Activated T-helper 1 cell treated with anti-CD3 and anti-CD28 coated beads, Interleukin-2, amount 50 U/mL, for 16 hours (primary cell): ENCODE results near the gene MGAT5B.
"Not testable (repeated sequence)": the region's sequence is repeated elsewhere in the genome, so short reads cannot be mapped to it uniquely, and the experiment has no call there.

Source experiments
- DNase-seq, 2 donors: peaks; one replicate each; pipeline ENCODE4 v3.0.0-alpha.2; 2020; ENCODE audit warnings: low read depth in 1 of 2, low spot score in 1 of 2

Gene MGAT5B

DNA sequence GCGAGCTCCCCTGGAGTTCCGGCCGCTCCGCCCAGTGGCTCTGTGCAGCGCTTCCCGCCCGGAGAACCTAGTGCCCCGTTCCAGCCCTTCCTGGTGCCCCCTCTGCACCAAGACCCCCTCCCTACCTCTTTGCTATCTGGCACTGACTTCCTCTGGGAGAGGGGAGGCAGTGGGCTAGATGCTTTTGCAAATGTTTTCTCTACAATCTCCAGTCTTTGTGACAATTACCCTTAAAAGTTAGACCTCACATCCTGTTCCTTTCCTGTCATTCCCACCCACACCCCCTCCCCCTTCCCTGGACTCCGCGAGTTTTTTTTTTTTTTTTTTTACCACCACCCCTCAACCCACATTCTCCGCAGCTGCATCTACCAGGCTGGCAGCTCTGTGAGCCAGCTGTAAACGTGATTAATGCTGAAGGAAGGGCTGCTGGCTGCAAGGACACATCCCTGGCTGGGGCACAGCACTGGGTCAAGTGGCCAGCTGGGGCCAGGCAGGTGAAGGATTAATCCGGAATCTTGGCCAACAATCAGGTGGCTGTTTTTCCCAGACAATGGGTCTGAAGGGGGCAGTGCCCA, 101.5 kb downstream of the MGAT5B start:
- DNase-seq: no peak

DNA sequence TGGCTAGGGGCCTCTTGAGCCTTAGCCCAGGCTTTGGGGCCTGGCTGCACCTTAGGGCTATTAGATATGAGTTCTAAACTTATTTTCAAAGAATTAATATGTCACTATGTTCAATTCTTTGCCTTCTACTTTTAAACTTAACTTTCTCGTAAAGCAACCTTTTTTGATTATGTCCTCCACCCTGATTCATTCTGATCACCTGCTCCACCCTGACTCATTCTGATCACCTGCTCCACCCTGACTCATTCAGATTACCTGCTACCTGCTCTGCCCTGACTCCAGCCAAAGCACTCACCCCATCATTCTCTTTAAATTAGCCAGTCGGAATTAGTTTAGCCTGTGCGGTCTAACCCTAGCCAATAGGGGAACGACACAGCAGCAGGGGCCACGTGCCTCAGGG, 102.0 kb downstream of the MGAT5B start:
- not testable (repeated sequence) for DNase-seq

DNA sequence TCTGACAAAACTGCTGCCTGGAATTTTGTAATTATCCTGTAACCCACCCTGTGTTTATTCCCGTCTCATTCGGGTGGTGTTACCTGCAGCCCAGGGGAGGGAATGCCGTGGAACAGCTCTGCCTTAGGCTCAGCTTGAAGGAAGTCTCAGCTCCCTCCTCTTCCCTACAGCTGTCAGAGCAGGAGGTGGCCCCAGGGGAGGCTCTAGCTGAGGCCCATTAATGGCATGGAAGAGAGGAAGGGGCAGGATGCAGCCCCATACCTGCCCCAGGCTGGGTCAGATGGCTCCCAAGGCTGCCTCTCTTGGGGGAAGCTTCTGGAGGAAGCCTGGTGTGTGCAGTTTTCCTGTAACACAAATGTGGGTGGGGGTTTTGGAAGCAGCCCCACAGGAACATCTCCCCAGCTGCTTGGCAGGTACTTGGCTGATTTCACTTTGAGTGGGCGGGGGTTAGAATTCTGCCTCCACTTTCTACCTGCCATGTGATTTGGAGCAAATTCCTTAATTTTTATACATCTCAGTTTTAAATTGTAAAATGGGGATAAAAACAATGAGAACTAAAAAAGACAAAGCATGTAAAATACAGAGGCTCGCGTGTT, 103.9 kb downstream of the MGAT5B start:
- no peak for DNase-seq

DNA sequence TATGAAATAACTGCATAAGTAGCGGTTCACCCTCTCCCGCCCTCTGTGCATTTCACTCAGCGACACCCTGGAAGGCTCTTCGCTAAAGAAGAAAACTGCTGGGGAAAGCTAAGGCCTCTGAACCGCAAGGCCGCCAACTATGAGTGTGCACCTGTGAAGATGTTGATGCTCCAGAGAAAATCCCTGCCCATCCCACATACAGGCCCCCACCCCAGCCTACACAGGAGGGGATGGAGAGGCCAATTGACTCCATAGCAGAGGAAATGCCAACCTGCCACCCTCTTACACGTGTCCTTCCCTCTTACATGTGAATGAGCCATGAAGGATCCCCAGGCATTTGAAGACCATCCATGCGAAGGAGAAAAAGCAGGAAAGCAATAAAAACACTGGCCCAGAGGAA, 104.8 kb downstream of the MGAT5B start:
- DNase-seq: no peak

DNA sequence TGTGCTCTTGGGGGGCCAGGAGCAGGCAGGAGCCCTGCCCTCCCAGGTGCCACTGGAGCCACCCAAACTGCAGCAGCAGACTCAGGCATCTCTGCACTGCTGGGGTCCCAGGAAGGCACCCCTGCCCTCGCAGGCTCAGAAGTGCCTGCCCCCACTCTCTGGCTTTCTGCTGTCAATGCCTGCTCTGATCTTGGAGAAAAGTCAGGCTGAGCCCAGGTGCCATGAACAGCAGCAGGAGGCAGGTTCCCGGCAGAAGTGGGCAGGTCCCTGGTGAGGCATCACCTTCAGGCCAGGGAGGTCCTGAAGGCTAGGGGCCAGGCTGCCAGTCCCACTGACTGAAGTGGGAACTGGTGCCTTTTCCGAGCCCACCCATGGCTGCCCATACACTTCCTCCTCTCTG, 106.5 kb downstream of the MGAT5B start:
- DNase-seq: no peak

DNA sequence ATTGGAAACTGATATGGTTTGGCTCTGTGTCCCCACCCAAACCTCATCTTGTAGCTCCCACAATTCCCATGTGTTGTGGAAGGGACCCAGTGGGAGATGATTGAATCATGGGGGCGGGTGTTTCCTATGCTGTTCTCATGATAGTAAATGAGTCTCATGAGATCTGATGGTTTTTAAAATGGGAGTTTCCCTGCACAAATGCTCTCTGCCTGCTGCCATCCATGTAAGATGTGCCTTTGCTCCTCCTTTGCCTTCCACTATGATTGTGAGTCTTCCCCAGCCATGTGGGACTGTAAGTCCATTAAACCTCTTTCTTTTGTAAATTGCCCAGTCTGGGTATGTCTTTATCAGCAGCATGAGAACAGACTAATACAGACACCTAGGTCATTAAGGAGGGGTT, 109.8 kb downstream of the MGAT5B start:
- not testable (repeated sequence) for DNase-seq

DNA sequence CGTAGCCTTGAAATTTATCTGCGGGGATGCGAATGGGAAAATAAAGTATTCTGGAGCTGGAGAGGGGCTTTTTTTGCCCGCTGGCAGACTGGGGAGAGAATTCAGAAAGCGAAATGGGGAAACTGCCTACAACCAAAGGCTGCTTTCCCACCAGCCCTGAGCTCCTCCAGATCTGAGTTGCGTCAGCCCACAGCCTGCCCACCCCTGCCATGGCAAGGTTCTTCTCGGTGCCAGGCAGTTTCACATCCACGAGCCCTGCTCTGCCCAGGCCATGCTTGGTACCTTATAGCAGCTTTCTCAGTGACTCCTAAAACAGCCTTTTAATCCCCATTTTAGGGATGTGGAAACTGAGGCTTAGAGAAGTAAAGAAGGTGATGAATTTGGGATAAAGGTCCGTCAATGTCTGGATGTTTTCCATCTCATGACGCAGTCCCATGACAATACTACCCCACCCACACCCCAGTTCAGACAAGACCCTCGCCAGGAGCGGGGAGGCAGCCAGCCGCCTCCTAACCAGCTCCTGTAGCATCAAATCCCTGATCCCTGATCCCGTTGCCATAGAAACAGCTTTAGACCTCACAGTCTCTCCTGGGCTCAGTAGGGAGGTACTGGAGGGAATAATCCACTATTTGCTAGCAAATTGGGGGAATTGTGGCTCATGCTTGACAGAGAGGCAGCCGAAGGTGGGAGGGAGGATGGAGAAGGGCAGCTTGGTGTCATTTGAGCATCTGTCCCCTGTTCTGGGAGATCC, 113.5 kb downstream of the MGAT5B start:
- no peak for DNase-seq

DNA sequence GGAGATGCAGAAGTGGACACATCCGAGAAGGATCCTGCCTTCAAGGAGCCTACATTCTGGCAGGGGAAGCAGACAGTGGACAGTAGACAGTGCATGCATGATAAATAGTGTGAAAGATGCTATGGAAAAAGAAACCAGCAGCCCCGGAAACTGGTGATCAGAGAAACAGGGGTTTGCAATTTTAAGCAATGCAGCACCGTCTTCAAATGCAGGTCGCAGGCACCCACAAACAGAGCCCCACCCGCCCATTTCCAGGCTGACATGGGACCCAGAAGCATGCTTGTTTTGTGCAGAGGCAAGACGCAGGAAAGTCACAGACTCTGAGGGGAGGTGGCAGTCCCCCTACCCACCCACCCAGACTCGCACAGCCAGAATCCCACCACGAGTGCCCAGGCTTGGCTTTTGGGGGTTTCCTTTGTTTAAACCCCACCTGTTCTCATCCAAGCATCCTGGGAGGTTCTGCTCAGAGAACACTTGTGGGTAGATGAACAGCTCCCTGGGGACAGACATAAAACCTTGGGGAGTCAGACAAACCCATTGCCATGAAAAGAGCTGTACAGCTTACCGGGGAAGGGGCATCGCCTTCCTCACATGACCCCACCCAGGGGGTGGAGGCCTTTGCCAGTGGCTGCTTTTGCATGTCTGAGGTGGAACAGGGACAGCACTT, 114.3 kb downstream of the MGAT5B start:
- no peak for DNase-seq

DNA sequence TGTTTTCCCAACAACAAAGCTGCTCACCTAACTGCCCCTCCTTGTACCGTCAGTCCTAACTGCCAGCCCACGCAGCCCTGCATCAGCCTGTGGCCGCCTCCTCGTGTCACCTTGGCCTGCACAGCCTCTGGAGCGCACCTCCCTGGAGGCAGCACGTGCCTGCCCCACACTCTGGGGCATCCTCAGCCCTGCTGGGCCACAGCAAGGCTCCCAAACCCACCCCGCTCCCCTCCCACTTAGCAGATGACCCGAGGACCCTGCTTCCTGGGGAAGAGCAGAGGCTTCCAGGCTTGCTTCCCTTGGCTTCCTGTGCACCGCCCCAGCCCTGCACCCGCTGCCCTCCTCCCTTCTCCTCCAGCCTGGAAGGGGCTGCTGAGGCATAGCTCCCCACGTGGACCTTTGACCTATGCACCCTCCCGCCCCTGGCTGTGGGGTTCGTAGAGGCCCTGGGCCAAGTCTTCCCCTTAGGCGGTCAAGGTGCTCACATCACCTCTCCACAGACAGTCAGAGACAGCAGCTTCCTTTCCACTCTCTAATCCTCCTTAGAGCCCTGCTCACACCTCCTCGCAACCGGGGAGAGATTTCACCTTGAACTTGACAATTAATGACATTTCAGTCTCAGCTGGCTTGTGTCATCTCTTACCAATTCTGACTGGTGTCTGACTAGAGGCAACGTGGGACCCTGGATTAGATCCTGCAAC, 115.0 kb downstream of the MGAT5B start:
- no peak for DNase-seq

DNA sequence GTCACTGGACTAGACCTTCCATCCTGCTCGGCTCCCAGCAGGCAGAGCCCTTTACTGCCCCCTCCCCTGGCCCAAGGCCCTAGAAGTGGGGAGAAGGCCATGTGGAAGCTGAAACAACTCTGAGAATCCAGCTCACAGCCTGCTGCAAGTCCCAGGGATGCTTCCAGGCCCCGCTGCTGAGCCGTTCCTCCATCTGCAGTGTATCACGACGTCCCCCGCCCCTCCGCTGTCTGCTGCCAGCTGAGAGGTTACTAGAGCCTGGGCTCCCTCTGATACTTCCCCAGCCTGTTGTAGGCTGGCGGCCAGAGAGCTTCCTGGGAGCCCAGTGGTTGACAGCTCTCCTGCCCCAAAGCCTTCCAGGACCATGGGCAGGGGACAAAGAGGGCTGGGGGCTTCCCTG, 118.2 kb downstream of the MGAT5B start:
- no peak for DNase-seq

DNA sequence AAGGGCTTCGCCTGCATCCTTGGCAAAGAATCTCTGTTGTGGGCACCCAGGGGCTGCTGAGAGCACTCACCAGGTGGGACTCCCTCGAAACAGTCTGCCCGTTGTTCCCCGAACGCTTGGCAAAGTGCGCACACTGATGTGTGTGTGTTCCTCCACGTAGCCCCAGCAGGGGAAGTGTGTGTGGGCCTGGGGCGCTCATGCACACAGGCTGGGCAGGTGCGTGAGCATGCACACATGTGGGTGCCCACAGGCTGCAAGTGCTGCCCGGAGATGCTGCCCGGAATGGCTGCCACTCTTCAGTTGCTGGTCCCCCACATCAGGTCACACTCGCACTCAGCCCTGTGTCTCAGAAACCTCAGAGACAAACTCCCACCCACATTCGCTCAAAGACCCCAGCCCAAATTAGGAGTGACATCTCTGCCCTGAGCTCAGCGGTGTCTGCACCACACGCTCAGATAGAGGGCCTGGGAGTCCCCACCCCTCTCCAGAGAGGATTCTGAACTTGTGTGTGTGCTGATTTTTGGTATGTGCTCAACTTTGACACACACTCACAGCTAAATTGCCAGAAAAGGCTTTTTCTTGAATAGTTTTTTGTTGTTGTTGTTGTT, 119.4 kb downstream of the MGAT5B start:
- no peak for DNase-seq

DNA sequence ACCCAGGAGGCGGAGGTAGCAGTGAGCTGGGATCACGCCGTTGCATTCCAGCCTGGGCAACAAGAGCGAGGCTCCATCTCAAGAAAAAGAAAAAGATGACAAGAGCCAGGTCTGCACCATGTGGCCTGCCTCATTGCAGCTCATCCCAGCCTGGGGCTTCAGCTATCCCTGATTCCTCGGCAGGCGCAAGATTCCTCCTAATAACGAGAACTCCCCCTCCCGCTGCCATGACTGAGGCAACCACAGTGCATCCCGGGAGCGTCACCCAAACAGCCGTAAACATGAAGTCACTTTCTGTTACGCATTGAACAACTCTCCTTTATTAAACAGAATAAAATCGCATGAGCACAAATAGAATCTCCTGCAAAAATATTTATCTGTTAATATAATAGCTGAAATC, 120.6 kb downstream of the MGAT5B start:
- DNase-seq: no peak

DNA sequence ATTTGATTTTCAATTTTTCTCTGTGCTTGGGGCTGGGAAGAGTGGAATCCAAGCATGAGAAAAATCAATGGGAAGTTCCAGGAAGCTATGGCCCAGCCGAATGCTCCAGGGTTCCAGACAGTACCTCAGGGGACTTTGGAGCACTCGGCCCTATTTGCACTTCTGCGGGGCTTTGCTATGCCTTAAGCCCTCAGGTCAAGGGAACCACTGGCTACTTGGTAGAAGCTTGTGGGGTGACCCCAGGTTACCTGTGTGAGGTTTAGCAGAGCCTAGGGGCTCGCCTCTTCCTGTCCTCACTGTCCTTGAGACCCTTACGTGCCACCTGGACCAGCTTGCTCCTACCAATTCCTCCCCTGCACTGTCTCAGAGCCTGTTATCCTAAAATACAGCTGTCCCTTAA, 121.3 kb downstream of the MGAT5B start:
- DNase-seq: no peak

DNA sequence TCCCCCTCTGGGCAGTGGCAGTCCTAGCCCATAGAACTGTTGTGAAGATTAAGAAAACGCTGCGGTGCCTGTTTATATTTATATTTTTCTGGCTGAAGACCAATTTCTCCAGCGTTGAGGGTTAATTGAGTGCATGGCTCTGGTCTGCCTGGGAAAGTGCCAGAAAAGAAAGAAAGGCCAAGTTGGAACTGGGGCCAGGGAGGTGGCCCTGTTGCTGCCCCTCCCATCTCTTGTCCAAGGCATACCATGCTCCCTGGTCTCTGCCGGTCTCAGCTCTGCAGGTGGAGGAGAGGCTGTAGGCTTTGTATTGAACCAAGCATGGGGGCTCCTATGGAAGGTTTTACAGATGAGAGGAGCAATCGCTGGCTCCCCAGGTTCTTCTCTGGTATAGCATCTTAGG, 124.7 kb downstream of the MGAT5B start:
- DNase-seq: no peak

DNA sequence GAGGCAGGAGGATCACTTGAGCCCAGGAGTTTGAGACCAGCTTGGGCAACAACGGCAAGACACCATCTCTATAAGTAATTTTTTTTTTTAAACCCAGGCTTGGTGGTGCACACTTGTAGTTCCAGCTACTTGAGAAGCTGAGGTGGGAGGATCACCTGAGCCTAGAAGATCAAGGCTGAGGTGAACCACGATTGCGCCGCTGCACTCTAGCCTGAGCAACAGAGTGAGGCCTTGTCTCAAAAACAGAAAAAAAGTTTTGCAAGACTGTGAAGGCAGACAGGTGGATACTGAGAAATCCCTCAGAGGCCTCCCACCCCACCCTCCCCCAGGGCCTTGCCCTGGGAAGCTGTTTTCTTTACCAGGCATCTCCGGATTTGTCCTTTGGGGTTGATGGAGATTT, 125.4 kb downstream of the MGAT5B start:
- no peak for DNase-seq

DNA sequence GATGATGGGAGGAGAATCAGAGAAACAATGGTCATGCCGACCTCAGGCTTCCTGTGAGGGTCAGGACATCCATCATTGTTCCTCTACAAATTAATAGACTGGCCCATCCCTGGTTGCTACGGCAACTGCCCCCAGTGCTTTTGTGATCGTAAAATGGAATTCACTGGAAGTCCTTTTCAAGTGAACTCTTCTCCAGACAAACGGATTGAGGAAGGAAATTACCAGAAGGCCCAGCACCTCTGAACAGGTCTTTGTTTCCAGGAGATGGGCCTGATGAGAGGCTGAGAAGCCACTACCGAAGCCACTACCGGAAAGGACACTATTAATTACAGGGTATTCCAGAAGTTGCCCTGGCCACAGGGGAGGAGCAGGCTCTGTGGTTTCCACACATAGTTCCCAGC, 126.0 kb downstream of the MGAT5B start:
- no peak for DNase-seq

DNA sequence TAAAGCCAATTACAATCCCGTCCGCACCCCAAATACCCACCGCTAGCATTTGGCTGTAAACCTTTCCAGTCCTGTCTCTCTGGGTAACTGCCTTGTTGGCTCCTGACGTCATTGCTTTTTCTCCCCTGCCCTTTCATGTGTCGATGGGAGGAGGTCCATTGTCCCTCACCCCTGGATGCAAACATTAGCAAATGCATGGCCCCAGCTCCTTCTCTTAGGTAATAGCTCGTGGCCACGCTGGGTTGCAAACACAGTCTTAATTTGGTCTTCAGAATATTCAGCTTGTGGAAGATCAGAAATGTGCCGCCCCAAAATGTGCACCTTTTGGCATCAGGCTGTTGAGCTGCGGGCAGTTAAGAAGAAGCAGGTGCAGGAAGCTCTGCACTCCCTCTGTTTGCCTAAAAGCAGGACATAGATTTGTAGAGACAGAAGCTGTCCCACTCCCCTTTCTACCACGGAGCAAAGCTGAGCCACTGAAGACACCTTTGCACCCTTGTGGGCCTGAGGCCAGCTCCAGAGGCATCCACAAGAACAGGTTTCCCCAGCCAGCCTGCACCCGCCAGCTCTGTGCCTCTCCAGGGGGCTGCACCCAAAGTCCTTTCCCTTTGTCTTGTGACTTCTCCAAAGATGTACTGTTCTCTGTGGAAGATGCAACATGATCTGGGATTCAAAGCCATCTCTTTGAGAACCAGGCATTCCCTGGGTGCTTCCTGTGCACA, 127.3 kb downstream of the MGAT5B start:
- DNase-seq: no peak

DNA sequence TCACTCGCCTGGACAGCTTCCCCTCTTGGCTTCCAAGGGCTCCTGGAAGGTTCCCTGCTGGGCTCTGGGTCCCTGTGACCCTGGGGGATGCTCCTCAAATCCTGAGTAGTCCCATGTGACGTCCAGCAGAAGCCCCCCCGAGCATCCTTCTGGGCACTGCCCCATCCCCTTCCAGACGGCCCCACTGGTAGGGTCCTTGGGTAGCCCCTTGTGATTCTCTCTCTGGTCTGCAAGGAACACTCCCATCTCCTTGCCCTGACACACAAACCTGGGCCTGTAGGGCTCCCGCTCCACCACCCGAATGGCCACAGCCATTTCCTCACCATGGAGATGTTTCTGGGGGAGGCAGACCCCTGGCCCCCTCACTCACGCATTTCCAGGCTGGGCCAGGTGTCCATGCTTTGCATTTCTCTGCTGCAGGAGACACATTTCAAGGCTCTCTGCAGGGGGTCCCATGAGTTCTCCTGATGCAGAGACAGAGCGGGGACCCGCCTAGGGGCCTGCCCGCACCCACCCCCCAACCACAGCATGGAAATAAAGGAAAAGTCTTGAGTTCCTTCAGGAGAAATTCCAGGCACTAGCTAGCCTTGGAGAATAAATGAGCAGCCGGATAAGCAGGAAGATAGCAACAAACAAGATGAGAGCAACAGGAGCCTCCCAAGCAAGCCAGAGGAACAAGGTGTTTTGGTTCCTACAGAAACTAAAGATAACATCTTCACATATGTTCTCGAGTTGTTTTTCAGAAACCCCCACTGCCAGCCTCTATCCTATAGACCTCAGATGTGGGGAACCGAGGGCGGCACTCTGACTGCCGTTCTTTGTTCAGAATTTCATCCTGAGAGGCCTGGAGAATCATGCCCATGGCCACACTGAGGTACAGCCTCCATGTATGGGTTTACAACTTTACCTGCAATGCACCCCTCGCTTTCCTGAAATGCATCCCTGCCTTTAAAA, 128.8 kb downstream of the MGAT5B start:
- DNase-seq: no peak

DNA sequence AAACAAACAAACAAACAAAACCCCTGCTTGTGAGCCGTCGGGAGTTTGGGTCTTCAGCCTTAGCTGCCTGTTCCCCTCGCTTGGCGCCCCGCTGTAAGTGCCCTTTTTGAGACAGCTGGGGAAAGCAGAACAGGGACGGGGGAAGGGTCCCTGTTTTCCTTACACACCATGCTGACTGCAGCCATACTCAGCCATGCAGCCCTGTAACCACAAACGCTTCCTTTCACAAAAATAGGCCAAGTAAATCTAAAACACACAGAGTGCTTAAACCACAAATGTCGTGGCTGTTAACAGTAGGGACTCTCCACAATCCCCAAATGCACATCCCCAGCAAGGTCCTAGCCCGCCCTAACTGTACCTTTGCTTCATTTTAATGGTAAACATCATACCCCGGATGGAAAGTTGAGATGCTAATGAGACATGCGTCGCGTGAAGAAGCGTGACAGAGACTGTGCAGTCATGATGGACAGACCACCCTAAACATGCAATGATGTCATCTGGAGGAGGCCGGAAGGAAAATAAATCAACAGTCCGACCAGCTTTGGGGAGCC, 129.9 kb downstream of the MGAT5B start:
- DNase-seq: peak in 1 of 2 donors; percentile 14
